GM19351 (cell line): ENCODE measurements around the gene WBP1L.

Experiments used
- ATAC-seq: cut with Tn5 transposase; IDR thresholded peaks from one replicate; pipeline ENCODE4 v1.9.1; 2021; ENCODE audit warnings: mild to moderate bottlenecking, moderate library complexity; ENCODE audit not compliant: unreplicated experiment

WBP1L gene

DNA sequence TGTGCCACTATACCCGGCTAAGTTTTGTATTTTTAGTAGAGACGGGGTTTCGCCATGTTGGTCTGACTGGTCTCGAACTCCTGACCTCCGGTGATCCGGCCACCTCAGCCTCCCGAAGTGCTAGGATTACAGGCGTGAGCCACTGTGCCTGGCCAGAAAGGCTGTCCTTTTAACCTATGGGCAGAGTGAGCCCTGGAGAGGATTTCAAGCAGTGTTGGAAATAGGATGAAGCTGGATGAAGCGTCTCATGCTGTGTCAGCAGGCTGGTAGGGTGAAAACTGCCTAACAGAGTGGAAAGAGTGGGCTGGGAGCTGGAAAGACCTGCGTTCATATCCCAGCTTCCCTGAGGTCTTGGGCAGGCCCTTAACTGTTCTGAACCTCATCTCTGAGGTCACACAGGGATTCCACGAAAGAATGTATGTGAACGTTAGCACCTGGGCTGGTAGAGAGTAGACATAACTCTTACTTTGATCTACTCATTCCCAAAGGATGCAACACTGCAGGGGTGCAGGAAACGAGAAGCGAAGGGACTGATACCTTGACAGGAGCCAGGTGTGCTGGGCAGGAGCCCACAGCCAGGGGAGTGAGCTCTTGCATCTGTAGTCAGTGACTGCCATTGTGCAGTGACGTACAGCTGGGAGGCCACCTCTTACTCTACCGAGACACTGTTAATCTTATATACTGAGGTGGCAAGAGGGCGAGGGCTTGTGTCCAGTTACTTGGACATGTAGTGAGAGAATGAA is 34.1 kb downstream of the WBP1L start:
- no peak for ATAC-seq

DNA sequence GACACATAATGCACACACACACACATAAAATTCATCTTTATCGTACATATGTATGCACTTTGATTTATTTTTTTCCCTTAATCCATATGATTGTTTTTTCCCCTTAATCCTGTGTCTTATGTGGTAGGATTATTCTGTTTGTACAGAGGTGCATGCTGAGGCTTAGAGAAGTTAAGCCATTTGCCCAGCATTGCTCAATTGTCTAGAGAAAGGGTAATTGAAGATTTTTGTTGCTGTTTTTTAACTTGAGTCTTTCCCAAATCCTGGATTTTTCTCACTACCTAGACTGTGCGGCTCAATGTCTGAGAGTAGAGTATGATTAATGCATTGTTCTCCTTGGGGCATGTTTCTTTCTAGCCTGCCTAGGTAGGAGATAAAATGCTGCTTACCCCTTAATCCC is 35.0 kb downstream of the WBP1L start:
- ATAC-seq = no peak

DNA sequence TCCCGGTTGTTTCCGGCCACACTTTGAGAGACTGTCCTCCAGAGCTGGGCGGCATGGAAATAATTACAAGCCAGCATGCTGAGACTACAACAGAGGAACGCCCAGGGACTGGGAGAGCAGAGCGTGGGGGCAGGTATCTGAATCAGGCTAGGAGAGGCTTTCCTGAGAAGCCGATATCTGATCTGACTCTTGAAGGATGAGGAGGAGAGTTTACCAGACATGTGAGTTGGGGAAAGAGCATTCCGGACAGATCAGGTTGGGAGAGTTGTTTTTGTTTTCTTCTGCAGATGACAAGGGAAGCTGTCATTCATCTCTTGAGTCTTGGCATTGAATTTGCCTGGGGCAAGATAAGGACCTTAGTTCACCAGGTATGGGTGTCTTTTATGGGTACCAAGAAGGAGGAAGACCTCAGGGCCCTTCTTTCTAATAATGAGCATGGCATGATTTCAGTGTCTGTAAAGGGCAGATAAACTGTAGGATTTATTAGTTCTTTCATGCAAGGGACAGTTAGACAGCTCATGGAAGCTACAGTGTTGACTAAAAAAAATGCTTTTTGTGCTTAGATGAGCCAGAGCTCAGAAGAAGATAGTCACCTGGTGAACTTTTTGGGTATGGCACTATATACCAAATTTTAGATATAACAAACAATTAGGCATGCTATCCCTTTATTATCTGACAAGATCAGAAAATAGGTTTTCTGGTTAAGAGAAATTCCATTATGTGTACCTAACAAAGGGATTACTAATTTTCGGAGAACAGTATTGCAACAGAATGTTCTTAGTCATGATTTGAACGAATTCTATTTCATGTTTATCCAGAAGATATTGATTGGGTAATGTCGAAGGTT is 36.2 kb downstream of the WBP1L start:
- ATAC-seq = no peak

DNA sequence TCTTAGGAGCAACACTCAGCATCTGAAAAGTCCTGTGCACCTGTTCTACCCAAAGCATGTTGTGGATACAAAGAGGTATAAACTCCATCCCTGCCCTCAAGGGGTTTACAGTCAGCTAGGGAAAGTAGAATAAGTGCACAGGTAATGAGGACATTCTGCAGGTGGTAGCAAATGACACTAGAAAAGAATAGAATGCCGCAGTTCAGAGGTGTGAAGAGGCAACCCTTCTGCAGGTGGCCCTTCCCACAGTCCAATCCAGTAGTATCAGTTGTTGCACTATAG is 36.7 kb downstream of the WBP1L start:
- ATAC-seq = no peak

DNA sequence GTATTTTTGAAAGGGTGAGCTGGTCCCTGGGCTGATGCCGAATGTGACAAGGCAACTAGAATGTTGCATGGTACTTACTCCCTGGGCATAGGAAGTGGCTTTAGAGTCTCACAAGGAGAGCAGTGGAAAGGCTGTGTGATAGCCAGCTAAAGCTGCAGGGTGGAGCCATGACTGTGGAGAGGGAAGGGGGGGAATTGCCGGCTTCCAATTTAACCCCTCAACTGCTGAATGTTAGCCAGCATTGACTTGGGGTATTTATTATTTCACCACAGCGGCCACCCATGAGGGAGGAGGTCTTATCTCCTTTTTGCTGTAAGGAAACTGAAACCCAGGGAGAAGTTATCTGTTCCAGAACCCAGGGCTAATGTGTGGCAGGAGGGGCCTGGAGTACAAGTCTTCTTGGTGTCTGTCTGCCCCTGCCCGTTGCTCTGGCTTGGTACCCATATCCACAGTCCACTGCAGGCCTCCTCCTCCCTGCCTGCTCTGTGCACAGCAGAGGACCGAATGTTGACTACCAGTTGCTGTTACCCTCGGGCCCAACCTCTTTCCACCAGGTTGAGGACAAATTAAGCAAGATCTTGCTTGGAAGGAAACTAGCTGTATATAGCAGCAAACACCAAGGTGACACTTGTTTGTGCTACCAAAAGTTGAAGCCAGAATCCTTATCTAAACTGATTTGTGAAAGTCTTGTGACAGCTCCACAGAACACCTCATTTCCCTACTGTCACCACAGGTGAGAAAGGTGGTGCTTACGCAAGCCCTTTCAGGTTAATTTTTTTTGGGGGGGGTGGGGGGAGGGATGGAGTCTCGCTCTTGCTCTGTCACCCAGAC is 37.6 kb downstream of the WBP1L start:
- no peak for ATAC-seq

DNA sequence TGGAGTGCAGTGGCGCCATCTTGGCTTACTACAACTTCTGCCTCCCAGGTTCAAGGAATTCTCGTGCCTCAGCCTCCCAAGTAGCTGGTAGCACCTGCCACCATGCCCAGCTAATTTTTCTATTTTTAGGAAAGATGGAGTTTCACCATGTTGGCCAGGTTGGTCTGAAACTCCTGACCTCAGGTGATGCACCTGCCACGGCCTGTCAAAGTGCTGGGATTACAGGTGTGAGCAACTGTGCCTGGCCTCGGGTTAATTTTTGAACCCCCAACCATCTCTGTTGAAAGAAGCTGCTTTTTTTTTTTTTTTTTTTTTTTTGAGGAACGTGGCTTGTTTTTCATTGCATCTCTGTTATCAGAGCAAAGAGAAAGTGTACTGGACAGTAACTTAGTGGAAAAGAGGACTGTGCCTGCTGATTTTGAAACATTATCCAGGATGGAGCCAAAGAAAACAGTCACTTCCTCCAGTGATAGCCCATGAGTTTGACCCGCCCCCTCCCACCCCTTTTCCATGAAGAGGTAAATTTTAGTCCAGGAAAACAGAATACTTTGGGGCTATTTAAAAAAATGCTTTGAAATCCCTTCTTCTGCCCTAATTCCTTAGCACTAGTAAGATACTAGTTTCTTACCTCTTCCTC is 38.3 kb downstream of the WBP1L start:
- ATAC-seq = no peak

DNA sequence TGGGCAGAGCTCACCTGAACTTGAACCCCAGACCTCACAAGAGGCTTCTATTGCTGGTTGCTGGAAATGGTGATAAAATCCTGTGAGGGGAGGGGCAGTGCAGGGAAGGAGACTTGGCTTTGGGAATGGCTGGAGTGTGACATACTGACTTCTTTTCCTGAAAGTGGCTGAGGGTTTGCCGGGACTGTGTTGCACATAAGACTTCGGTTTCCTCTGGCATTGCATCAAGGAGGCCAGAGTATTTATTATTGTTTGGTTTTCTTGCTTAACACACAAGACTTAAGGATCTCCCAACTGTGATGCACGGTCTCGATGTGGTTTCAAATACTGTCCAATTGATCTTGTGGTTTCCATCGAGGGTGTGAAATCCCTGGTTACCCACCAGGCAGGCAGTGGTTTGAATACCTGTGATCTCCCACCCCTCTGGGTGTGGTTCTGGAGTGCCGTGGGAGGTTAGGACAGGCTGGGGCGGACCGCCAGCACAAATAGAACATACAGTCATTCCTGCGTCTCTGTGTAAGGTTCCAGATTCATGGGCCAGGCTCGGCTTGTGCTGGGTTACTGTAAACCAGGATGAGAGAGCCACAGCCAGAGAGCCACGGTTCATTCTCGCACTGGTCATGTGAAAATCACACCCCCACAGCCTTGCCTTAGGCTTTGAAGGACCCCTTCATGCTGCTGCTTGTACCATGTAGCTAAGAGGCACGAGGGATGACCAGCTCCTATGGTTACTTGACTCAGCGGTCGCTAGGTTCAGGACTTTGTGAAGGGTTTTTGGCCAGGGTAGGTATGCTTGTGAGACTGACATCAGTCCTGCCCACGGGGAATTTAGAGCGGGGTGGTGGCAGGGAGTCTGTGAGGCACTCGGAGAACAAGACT is 39.2 kb downstream of the WBP1L start:
- no peak for ATAC-seq

DNA sequence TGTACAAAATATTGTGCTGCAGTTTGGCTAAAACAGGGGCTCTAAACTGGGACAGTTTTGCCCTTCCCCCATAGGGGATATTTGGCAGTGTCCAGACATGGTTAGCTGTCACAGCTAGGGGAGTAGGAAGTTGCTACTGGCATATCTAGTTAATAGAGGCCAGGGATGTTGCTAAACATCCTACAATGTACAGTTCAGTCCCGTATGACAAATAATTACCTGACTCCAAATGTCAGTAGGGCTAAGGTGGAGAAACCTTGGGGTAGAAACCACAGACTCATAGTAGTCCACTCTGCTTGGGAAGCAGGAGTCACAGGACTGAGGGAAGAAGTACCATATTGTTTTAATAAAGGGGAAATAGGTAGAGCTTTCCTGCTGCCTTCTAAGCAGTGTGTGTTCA is 39.8 kb downstream of the WBP1L start:
- ATAC-seq = no peak

DNA sequence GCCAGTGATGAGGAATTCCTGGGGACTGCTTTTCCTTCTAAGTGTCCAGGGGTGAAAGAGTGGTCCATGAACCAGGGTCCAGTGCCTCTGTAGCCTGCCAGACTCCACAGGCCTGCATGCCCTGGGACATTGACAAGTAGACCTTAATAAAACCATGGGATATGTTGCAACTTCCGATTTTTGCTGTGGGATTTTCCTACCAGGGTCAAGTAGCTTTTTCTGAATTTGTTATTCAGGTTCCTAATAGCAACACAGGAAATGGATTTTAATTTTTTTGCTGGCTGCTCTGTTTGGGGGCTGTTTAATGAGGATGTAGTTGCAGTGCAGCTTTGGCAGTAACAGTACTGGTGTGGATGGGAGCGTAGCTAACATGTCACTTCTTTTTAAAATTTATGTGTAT is 42.1 kb downstream of the WBP1L start:
- ATAC-seq = no peak

DNA sequence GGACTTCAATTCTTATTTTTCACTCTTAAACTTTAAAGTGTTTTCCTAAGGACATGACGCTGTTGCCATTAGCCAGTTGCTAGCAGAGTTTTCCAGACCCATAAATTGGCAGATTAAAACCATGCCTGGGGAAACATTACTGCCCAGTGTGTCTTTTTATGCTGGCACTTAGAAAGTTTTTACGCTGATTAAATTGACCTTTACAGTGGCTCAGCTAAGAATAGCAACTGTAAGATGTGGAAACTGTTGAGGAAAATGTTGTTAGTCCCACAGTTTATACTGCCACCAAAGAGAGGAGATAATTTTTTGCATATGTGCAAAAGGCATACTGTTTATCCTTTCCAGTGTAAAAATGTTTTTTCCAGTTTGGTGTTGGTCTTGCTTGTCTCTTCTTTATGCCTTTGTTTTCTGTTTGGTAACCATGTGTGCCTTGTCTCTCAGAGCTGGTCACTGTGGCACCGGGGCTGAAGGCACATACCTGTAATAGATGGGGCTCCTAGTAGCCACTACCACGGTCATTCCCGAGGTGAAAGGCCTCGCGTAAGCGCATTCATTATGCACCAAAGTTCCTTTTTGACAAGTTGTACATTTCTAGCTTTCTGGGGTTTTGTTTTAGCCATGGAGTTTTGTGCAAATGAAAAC is 48.1 kb downstream of the WBP1L start:
- ATAC-seq = no peak

DNA sequence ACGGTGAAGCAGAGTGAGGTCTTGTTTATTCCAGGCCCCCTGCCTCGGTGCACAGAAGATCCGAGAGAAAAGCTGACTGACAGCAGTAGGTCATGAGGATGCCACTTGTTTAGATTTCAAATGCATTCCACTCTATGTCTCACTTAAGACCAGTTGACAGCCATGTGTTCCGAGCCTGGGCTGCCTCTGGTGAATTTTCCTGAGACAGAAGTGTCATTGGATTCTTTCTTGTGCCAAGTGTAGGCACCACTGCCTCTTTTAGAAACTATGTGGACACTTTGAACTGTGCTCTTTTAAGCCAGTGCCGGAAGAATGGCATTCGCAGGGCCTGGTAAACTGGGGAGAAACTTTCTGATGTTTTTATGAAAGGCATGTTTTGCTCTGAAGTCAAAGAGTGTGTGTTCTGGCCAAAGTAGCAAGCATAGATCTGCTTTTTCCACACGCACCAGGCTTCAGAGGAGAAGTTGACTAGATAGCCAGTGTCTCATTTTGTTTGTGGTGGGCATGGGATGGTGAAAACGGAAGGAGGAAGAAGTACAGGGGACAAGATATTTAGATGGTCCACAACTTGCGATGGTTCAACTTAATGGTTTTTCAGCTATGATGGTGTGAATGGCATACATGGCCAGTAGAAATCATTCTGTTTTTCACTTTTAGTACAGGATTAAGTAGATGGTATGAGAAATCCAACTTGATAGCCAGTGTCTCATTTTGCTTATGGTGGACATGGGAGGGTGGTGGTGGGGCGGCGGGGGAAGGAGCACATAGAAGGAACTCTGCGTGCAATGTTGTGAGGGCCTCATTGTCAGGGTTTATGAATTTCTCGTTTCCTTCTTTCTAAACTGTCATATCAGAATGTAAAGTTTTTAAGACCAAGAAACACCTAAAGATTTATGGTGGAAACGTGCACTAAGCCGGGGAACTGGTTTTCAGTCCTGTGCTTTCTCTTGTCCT is 52.0 kb downstream of the WBP1L start:
- peak; percentile 27 for ATAC-seq

DNA sequence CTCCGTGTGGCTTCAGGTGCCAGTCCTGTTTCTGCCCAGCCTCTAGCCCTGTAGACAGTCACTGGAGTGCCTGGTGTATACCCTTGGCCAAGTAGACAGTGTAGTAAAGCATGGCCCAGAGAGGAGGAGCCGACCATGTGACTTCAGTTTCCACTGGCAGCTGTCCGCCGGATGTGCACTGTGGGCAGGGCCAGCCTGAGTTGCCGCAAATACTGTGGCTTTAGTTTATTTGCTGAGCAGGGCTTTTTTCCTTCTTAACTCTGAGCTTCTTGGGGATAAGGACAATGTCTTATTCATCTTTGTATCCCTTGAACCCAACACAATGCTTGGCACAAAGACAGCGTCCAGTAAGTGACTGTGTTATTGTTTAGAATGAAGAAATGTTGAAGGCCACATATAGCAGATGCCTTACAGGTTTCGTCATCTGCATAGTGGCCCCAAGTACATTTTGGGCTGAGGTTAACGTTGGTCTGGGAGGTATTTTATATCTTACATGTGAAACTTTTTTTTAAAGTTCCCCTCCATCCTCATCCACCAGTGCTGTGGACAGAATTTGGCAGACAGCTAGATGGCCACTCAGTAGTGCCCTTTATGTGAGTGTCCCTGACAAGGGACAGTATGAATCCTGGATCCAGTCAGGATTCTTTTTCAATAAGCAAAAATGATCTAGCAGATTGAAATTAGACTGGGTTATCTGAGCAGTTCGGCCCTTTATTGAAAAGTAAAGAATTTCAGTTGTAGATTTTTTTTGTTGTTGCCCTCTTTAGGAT is 52.8 kb downstream of the WBP1L start:
- ATAC-seq = peak; percentile 97

DNA sequence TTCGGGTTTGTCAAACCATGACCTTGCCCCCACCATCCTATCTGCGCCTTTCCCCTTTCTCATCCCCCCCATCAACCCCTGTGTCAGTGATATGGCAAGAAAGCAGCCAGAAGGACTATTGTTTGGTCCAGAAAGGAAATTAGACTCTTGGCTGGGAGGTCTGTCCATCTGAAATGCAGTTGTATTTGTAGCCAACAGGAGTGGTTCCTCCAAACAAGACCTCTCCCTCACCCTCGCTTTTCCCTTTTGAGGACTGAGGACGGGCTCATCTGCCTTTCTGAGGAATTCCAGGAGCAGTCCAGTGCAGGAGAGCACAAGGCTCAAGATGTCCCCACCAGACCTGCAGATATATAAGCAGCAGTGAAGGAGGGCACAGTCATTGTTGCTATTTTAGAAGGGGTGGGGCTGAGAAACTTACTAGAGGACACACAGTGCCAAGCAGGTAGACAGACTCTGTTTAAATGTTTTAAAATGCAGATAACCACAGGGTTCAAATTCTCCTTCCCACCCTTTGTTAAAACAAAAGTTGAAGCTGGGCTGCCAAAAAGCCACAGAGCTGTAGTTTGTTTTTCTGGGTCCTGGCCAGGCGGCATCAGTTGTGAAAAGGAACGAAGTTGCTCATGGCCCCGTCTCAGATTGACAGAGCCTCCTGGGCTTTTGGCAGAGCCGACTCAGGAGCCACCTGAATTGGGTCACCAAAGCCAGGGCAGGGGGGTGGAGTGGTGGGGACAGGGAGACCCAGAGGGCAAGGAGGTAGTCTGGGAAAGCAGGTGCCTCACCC is 56.1 kb downstream of the WBP1L start:
- ATAC-seq = no peak

DNA sequence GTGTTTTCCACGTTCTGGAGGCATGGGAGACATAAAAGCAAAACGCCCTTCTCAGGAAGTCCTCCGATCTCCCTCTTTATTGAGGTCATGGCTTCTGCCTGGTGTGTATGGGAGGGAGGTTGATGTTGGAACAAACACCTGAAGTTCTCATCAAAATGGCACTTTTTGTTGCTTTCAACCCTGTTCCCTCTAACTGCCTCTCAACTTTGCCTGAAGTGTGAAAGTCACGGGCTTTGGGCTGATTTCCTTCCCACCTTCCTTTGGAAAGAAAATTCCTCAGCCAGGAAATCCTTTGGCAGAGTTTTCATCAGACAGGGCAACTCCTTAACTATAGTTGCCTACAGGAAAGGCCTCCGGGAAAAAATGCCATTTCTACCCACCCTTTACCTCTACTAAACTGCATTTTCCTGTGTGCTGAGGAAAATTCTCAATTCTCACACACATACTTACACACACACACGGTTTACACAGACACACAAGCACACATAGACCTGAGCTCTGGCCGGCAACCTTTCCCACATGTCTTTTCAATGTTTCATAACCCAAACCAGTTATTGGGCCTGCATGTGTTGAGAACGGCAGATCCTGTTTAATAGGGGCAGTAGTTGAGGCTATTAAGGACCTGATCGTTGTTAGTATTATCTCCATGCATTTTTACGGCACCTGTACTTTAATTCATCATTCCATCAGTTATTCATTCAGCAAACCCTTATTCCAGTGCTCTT is 57.0 kb downstream of the WBP1L start:
- ATAC-seq = no peak

DNA sequence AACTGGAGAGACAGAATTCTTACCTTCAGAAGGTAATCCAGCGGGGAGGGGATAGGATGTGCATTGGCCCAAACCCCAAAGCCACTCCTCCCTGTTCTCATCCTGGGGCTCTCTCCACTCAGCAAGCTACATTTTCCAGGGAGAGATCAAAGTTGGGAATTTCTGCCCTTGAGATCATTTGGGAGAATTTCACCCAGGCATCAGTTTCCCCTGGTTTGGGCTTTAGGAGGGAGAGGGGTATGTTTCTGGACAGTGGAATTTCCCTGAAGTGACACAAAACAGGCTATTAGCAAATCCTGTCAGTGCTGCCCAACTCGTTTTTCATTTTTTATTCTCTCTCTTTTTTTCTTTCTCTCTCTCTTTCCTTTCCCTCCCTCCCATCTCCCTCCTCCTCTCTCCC is 57.7 kb downstream of the WBP1L start:
- no peak for ATAC-seq

DNA sequence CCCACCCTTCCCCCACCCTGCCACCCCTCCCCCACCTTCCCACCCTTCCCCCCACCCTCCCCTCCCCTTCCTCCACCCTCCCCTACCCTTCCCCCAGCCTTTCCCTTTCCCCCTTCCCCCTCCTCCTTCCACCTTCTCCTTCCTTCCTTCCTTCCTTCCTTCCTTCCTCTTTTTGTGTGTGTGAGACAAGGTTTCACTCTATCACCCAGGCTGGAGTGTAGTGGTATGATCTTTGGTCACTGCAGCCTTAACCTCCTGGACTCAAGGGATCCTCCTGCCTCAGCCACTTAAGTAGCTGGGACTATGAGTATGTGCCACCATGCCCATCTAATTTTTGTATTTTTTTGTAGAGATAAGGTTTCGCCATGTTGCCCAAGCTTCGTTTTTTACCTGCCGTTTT is 58.2 kb downstream of the WBP1L start:
- ATAC-seq = no peak
